Activated CD8-positive, alpha-beta memory T cell treated with anti-CD3 and anti-CD28 coated beads, Interleukin-2, amount 50 U/mL, for 1 hour (primary cell): ENCODE results near the gene PRDM15.

ENCODE experiments used
- DNase-seq: peaks from one replicate; pipeline ENCODE4 v3.0.0-alpha.2; 2020; ENCODE audit errors: extremely low read depth

The PRDM15 gene

DNA sequence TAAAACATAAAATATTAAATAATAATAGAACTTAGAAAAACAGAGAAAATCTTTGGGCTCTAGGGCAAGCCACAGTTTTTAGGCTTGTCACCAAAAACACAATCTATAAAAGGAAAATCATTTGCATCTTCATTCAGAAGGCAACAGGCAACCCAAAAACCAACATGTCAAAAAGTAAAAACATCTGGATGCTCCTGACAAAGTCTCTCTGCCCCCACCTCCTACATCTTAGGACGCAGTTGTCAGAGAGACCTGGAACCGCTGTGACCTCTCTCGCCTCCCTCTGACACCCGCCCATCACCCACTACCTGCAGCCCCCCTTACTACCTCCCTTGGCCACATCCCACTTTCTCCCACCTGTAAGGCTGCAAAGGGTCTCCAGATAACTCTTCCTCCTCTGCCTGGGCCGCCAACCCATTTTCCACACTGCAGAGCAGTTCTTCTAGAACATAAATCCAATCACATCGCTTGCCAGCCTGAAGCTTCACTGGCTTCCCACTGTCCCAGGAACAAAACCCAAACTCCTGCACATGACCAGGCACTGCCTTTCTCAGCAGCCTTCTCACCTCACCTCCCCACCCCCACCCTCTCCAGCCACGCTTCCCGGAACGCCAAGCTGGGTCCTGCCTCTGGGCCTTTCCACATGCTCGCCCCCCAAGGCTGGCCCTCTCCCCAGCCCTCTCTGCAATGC lies 14.7 kb downstream of the PRDM15 start:
- no peak for DNase-seq

DNA sequence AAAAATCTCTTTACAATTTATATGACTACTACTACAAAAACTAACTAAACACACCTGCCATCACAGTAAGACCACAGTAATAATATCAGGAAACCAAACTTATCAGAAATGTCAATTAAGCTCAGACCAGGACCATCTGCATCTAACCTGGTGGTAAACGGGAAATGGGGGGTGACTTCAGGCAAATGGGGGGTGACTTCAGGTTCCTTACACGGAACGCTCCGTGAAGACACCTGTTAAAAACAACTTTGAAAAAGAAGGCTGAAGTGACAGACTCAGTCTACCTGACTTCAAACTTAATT lies 15.8 kb downstream of the PRDM15 start:
- no peak for DNase-seq

- no peak for DNase-seq
Measured at GRCh38 chr21:41861987-41862386, 17.2 kb downstream of the PRDM15 start.

- no peak for DNase-seq
Measured at GRCh38 chr21:41861255-41861654, 17.9 kb downstream of the PRDM15 start.

- no peak for DNase-seq
Measured at GRCh38 chr21:41859297-41859980, 19.7 kb downstream of the PRDM15 start.

GRCh38 chr21:41858466-41859296 lies 20.5 kb downstream of the PRDM15 start:
- DNase-seq = no peak

GRCh38 chr21:41857771-41858300 lies 21.3 kb downstream of the PRDM15 start:
- DNase-seq = no peak

DNA sequence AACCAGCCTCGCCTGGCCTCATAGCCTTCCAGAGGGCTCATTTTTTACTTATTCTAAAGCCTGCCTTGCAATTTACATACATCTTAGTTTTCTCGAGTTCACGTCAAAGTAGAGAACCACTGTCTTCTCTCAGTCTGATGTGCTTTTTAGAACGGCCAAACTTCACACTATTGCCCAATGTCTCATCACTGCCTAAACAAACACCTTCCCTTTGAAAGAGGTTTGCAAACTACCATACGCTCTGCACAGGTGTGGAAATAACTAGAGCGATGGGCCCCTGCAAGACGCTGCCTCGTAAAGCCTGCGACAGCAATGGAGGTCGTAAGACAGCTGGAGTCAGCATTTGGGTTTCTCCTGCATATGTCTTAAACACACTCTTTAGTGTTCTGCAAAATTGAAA lies 22.6 kb downstream of the PRDM15 start:
- DNase-seq = no peak

- no peak for DNase-seq
Measured at GRCh38 chr21:41854426-41854995, 24.6 kb downstream of the PRDM15 start.

DNA sequence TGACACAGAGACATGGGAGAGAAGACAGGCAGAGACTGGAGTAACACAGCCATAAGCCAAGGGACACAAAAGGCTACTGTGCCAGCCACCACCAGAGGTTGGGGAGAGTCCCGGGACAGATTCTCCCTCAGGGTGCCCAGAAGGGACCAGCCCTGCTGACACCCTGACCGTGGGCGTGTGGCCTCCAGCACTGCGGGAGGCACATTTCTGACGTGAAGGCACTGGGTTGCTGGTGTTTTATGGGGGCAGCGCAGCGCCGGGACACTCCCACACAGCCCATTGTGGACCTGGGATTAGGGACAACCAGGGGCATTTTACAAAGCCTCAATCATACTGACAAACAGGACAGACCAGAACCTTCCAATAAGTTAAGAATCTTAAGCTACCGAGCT lies 26.2 kb downstream of the PRDM15 start:
- DNase-seq = no peak

DNA sequence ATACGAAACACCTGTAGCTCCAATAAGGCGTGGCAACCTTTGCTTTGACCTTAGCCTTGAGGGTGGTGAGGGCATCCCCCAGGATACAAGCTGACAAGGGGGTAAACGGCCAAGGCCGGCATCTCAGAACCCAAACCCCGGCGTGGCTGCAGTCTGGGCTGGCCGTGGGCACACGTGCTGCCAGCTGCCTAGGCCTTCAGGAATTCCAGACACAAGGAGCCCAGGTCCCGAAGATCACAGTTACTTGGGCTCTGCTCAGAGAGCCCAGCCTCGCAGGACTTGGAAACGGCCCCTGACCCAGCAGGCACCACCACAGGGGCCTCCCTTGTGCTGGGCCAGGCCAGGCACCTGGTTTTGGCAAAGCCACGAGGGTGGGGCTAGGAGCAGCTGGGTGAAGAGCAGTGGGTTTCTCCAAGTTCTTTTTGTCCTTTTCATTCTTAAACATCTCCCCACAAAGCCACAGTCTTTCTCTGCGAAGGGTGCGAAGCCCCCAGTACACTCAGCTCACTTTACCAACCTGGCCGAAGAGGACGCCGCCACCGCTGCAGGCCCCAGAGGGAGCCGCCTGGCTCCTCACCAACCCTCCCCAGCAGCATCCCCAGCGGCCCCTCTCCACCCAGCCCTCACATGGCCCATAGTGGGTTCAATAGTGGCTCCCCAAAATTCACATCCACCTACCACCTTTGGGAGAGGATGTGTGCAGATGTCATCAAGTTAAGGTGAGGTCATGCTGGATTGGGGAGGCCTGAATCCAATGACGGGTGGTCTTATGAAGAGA lies 26.8 kb downstream of the PRDM15 start:
- no peak for DNase-seq

GRCh38 chr21:41851090-41851790 lies 27.9 kb downstream of the PRDM15 start:
- no peak for DNase-seq

DNA sequence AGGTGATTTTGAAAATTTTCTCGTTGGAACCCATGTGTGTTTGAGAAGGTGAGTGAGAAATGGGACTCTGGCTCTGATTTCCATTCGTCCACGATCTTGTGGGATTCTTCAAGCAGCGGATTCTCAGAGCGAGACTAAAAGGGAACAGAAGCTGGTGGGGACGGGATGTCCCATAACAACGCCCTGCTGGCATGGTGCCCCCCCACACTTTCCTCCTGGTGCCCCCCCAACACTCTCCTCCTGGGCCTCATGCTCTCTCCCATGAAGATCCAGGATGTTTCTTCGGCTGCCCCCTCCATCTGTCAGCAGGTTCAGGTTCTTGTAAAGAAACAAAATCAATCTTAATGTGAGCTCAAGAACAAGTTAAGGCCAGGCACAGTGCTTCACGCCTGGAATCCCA lies 29.1 kb downstream of the PRDM15 start:
- DNase-seq = no peak

DNA sequence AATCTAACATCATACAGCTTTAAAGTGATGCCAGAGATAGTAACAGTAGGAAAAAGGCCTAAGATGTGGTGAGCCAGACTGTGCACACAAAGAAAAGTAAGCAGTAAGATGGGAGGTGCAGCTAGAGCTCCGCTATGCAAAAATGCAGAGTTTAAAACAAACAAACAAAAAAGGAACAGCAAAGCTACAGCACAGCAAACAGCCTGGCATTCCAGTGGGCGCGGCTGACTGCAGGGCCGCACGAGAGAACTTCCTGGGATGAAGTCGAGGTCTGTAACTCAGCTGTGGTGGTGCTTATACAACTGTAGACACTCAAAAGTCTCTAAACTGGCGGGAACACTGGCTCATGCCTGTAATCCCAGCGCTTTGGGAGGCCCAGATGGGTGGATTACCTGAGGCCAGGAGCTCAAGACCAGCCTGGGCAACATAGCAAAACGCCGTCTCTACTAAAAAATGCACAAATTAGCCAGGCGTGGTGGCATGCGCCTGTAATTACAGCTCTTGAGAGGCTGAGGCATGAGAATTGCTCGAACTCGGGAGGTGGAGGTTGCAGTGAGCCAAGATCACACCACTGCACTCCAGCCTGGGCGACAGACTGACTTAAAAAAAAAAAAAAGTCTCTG lies 30.1 kb downstream of the PRDM15 start:
- no peak for DNase-seq

DNA sequence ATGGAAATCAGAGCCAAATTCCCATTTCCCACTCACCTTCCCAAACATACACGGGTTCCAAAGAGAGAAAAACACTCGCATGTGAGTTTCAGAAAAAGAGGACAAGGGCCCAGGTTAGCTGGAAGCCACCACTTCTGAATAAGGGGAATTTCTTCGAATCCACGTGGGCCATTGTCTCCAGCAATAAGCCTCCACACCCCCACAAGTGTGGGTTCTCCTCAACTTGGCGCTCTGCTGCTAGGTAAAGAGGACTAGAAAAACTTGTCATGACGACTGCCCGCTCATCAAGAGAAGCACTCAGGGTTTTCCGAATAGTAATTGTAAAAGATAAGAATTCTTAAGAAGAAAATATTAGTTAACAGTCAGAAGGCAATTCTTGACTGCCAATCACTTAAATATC lies 30.6 kb downstream of the PRDM15 start:
- no peak for DNase-seq

DNA sequence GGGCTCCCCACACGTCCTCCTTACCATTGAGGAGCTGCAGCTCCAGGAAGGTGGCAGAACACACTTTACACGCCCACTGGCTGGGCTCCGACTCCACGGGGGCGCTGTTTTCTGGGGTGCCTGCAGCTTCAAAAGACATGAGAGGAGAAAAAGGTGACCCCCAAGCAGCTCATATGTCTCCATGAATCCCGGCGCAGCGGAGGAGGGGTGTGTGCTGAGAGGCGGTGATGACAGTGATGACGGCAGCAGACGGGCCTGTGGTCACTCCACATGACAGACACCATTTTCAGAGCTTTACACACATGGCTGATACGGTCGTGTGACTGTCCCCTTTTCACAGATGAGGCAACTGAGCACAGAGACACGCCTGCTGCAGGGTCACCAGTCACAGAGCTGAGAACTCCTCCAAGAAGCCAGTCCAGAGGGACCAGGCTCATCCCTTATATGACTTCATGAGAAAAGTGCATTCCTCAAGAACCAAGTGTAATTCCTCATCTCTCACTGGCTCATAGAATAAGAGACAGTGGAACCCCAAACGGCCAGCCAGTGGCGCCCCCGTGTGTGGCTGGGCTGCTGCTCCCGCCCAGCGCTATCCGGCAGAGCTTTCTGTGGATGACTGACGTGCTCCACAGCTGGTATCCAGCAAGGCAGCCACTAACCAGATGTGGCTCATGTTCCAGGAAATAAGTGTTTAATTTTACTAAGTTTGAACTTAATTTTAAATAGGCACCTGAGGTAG lies 31.9 kb downstream of the PRDM15 start:
- DNase-seq = no peak

DNA sequence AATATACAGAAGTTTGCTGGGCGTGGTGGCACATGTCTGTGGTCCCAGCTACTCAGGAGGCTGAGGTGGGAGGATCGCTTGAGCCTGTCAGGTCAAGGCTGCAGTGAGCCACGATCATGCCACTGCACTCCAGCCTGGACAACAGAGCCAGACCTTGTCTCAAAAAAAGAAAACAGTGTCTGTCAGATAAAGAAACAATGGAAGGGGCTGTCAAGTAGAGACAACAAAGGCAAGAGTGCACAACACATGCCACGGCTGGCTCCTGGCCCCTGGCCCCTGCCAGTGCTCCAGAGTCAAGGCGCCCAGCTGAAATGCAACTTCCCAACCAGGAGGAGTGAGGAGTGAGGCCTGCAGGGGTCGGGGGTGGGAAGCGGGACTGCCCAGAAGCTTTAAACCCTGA lies 32.6 kb downstream of the PRDM15 start:
- no peak for DNase-seq

DNA sequence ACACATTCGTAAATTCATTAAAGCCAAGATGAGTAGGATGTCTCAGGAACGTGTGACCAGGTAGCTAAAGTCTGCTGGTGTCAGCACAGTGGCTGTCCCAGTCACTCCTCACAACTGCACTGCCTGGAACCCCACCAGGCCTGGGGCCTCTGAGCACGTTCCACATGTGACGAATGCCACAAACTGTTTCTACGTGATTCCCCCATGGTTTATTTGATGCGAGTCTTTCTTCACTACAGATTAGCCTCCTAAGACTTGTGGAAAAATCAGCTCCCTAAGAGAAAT lies 33.2 kb downstream of the PRDM15 start:
- no peak for DNase-seq

DNA sequence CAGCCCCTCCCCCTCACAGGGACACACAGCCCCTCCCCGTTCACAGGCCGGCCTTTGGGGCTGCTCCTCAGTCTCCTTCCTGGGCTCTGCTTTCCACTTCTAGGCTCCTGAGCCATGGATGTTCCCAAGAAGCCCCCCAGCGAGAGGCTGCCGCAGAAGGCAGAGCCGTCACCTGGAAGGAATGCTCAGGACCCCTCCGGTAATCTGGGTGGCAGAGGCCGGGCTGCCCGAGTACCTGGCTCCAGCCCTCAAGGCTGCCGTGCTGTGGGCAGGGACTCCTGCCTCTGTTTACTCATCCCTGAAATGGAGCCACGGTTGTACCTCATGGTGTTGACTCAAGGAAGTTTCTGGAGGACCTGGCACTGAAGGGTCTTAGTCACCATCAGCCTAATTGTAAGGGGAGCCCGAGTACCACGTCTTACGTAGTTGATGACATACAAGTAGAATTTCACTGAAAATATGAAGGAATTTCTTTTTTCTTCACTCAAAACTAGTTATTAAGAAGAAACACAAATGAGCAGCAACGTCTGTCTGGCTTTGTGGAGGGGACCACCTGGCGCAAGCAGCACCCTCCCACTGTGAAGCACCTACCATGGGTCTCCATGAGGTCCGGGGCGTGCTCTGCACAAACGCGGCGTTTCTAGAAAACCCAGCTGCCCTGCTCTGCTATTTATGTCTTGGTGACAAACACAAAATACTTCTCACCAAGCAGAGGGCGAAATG lies 33.7 kb downstream of the PRDM15 start:
- no peak for DNase-seq
